Measurements from ENCODE around the gene HERC3.

GRCh38 chr4:88738180-88738579 lies 145.9 kb downstream of the HERC3 start:
- TF ChIP-seq CTCF (IDR thresholded peaks at IDR 0.05) (no peak), POLR2A (IDR thresholded peaks at IDR 0.05) (no peak)

All from testis (tissue), 2 donors.